ENCODE measurements around the gene GPR35. TPM values are rescaled to one million over a fixed set of nuclear protein-coding genes. Genes with fewer than 3 reads are reported as not detected.

The GPR35 gene
- total and polyA plus RNA-seq, 4 donors, result 0.30 to 2.4 (median 0.44) TPM

DNA sequence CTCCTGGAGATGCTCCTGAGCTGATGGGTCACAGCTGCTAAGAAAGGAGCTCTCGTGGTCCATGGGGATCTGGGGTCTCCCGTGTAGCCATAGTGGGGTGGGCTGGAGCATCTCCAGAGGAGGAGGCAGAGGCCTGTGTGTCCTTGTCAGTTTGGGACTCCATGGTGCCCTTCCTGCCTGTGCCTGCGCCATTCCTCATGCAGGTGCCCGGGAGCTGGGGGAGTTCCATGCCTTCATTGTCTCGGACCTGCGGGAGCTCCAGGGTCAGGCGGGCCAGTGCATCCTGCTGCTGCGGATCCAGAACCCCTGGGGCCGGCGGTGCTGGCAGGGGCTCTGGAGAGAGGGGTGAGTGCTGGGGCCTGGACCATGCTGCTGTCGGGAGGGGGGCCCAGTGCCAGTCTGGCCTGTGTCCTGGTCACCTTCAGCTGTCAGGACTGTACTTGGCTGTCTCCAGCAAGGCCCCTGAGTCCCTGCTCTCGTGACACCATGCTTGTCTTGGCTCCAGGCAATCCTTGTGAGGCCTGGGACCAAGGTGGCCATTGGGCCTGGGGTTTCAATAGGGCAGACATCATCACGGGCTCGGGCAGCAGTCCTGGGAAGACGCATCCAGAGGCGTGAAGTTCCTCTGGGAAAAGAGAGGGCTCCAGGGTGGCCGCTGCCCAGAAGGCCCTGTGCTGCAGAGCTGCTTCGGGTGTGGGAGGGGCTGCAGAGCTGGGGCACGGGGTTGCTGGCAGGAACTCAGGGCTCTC, 31.4 kb upstream of the GPR35 start:
- Histone ChIP-seq H3K9ac (ENCODE audit: low read depth in 1 of 2, low read length in 2 of 2) (no peak overlapping the region), H3K9me3 (ENCODE audit: control insufficient read depth in 4 of 4, low read length in 3 of 4) (no peaks in the 10 kb centered on the region), H3K4me3 (ENCODE audit: low read depth in 1 of 3, low read length in 3 of 3) (no peak overlapping the region), H3K36me3 (ENCODE audit: control insufficient read depth in 4 of 4, insufficient read depth in 3 of 4, low read depth in 1 of 4, low read length in 3 of 4) (peaks cover 0 to 12% (median 6%) of the 10 kb centered on the region in 4 donors), H3K27me3 (ENCODE audit: control insufficient read depth in 4 of 4, insufficient read depth in 4 of 4, low read length in 3 of 4) (no peaks in the 10 kb centered on the region), H3K4me1 (ENCODE audit: control insufficient read depth in 4 of 4, insufficient read depth in 4 of 4, low read length in 3 of 4) (peaks cover 10 to 37% (median 28%) of the 10 kb centered on the region in 4 donors), H3K27ac (ENCODE audit: low read depth in 1 of 2, low read length in 2 of 2) (no peak overlapping the region)
- TF ChIP-seq RXRA (IDR thresholded peaks at IDR 0.05) (no peak), JUND (IDR thresholded peaks at IDR 0.05) (no peak), NR2F2 (IDR thresholded peaks at IDR 0.05) (no peak), TAF1 (conservative IDR thresholded peaks at IDR 0.05) (no peak), EGR1 (IDR thresholded peaks at IDR 0.05; ENCODE audit: low read depth in 2 of 2) (no peak), FOXA2 (IDR thresholded peaks at IDR 0.05) (no peak), HNF4G (IDR thresholded peaks at IDR 0.05) (no peak), FOXA1 (IDR thresholded peaks at IDR 0.05) (no peak), HNF4A (conservative IDR thresholded peaks at IDR 0.05) (no peak), SP1 (IDR thresholded peaks at IDR 0.05) (no peak), REST (IDR thresholded peaks at IDR 0.05) (no peak), CTCF (IDR thresholded peaks at IDR 0.05; ENCODE audit: low read depth, low read length, missing input control) (no peak)
- TF ChIP-seq, protein P1, sequence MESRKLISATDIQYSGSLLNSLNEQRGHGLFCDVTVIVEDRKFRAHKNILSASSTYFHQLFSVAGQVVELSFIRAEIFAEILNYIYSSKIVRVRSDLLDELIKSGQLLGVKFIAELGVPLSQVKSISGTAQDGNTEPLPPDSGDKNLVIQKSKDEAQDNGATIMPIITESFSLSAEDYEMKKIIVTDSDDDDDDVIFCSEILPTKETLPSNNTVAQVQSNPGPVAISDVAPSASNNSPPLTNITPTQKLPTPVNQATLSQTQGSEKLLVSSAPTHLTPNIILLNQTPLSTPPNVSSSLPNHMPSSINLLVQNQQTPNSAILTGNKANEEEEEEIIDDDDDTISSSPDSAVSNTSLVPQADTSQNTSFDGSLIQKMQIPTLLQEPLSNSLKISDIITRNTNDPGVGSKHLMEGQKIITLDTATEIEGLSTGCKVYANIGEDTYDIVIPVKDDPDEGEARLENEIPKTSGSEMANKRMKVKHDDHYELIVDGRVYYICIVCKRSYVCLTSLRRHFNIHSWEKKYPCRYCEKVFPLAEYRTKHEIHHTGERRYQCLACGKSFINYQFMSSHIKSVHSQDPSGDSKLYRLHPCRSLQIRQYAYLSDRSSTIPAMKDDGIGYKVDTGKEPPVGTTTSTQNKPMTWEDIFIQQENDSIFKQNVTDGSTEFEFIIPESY (IDR thresholded peaks at IDR 0.05), result no peak
- TF ChIP-seq, protein P2, sequence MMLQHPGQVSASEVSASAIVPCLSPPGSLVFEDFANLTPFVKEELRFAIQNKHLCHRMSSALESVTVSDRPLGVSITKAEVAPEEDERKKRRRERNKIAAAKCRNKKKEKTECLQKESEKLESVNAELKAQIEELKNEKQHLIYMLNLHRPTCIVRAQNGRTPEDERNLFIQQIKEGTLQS (IDR thresholded peaks at IDR 0.05), result no peak
- no peak for DNase-seq (ENCODE audit: low spot score)
- 95% methylated on average over 19 of the region's 19 CpGs for WGBS
